MG63 (cell line): ENCODE measurements around the gene NUFIP2. TPM values are rescaled to one million over a fixed set of nuclear protein-coding genes. Genes with fewer than 3 reads are reported as not detected.
"Not testable (repeated sequence)": the region's sequence is repeated elsewhere in the genome, so short reads cannot be mapped to it uniquely, and the experiment has no call there.

Experiments
- DNase-seq: peaks from one replicate; pipeline ENCODE4 v3.0.0-alpha.2; 2020
- H3K27me3 ChIP-seq: fragments of 250-450 bp; sonication (Bioruptor Pico); 2 replicates; pipeline ENCODE4 v1.5.1; 2020; ENCODE audit warnings: mild to moderate bottlenecking, moderate library complexity
- H3K36me3 ChIP-seq: fragments of 250-450 bp; sonication (Bioruptor Pico); 2 replicates; pipeline ENCODE4 v1.5.1; 2020; ENCODE audit warnings: mild to moderate bottlenecking, moderate library complexity
- H3K4me3 ChIP-seq: fragments of 250-450 bp; sonication (Bioruptor Pico); 2 replicates; pipeline ENCODE4 v1.5.1; 2020; ENCODE audit warnings: mild to moderate bottlenecking, moderate library complexity
- H3K9me3 ChIP-seq: fragments of 250-450 bp; sonication (Bioruptor Pico); 2 replicates; pipeline ENCODE4 v1.5.1; 2020; ENCODE audit warnings: mild to moderate bottlenecking, moderate library complexity
- total RNA-seq: library from RNA; depleted of rRNA; stranded (reverse); fragments of >200 nt; shearing (Covaris generic); gene quantifications from 2 replicates; pipeline ENCODE4 v1.2.3, GENCODE V29; 2014; ENCODE audit warnings: low replicate concordance

NUFIP2 gene
- total RNA-seq, 1 experiment from 2014 or later: 21.9 TPM

DNA sequence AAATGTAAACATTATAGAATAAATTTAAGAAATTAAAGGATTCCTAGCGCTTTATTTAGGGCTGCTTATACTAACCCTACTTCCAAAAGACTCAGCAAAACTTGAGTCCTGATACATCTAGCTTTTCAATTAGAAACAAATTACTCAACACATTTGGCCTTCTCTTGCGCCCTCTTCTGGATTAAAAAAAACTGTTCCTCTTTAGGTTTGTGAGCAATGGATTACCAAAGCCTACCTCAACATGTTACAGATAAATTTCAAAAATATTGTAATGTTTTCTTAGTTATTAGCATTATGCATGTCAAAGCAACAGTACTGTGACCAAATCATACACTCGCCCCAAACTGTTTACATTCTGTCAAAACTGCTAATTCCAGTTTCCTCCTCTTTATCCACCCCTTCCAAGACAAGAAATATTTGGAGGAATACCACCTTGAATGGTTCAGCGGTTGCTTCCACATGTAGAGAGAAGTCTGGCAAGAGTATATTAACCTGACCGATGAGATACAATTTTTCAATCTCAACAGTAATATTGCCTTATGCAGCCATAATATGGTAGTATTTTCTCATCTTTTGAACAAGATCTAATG is 2.7 kb downstream of the NUFIP2 start:
- H3K9me3 ChIP-seq: no peaks in the 10 kb centered on the region
- H3K27me3 ChIP-seq: no peaks in the 10 kb centered on the region
- H3K36me3 ChIP-seq: peaks cover 63% of the 10 kb centered on the region
- DNase-seq: no peak
- peak overlapping the region; percentile 58 for H3K4me3 ChIP-seq

DNA sequence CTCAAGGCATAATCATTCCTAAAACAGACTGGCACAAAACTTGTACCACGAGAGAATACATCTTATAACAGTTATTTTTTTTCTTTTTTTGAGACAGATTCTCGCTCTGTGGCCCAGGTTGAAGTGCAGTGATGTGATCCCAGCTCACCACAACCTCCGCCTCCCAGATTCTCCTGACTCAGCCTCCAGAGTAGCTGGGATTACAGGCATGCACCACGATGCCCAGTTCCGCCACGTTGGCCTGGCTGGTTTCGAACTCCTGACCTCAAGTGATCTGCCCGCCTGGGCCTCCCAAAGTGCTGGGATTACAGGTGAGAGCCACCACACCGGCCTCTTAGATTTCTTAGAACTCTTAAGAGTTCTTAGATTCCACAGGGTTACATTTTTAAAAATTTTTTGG is 4.1 kb downstream of the NUFIP2 start:
- no peaks in the 10 kb centered on the region for H3K9me3 ChIP-seq
- no peak overlapping the region; the same call in 1 of the 2 replicates for H3K4me3 ChIP-seq
- DNase-seq: no peak
- no peaks in the 10 kb centered on the region for H3K27me3 ChIP-seq
- H3K36me3 ChIP-seq: peaks cover 77% of the 10 kb centered on the region

GRCh38 chr17:29283961-29284360 is 10.0 kb downstream of the NUFIP2 start:
- peaks cover 97% of the 10 kb centered on the region for H3K36me3 ChIP-seq
- no peak overlapping the region for H3K4me3 ChIP-seq
- H3K27me3 ChIP-seq: no peaks in the 10 kb centered on the region
- no peaks in the 10 kb centered on the region for H3K9me3 ChIP-seq
- no peak for DNase-seq

DNA sequence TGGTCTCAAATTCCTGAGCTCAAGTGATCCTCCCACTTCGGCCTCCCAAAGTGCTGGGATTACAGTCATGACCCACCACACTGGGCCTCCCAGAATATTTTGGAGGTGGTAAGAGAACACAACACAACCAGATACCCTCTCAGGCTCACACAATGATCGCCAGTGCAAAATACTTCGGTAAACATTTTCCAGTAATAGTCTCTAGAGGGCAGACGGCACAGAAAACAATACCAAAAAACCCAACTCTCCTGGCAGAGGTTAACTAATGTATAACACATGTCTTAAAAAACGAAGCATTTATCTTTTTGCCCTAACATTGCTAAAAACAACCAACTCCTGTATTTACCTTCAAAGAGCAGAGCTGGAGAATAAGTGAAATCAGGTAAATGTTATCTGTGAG is 10.5 kb downstream of the NUFIP2 start:
- Histone ChIP-seq H3K4me3 (no peak overlapping the region), H3K9me3 (no peaks in the 10 kb centered on the region), H3K27me3 (no peaks in the 10 kb centered on the region), H3K36me3 (peaks cover 97% of the 10 kb centered on the region)
- no peak for DNase-seq

- no peak for DNase-seq
- Histone ChIP-seq H3K36me3 (peaks cover 96% of the 10 kb centered on the region), H3K4me3 (no peak overlapping the region), H3K9me3 (no peaks in the 10 kb centered on the region), H3K27me3 (no peaks in the 10 kb centered on the region)
Measured at GRCh38 chr17:29279397-29280070, 14.4 kb downstream of the NUFIP2 start.

DNA sequence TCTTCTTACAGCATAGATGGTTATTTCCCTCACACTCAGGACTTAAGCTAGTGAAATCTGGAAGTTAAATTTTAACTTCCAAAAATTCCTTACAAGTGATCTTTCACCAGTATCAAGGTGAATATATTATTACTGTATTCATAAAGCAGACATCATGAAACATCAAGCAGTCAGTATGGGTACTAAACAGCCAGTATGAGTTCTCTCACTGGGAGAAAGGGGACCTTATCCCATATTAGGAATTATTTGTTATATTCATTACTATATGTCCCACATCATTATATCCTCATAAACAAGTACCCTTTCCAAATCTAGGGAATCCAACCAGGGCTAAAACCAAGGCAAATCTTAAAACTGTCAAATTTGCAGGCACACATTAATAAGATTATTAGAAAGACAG is 15.3 kb downstream of the NUFIP2 start:
- no peak for DNase-seq
- no peak overlapping the region for H3K4me3 ChIP-seq
- H3K9me3 ChIP-seq: no peaks in the 10 kb centered on the region
- H3K27me3 ChIP-seq: no peaks in the 10 kb centered on the region
- peaks cover 96% of the 10 kb centered on the region for H3K36me3 ChIP-seq

GRCh38 chr17:29273924-29274323 is 20.0 kb downstream of the NUFIP2 start:
- no peak for DNase-seq
- peaks cover 92% of the 10 kb centered on the region for H3K36me3 ChIP-seq
- no peak overlapping the region for H3K4me3 ChIP-seq
- H3K27me3 ChIP-seq: no peaks in the 10 kb centered on the region
- H3K9me3 ChIP-seq: no peaks in the 10 kb centered on the region

GRCh38 chr17:29271980-29272379 is 22.0 kb downstream of the NUFIP2 start:
- DNase-seq, H3K27me3 ChIP-seq, H3K4me3 ChIP-seq, H3K9me3 ChIP-seq: not testable (repeated sequence)
- H3K36me3 ChIP-seq: peaks cover 92% of the 10 kb centered on the region

GRCh38 chr17:29263916-29264315 is 30.0 kb downstream of the NUFIP2 start:
- H3K36me3 ChIP-seq: peaks cover 90% of the 10 kb centered on the region
- no peaks in the 10 kb centered on the region for H3K9me3 ChIP-seq
- H3K27me3 ChIP-seq: no peaks in the 10 kb centered on the region
- no peak overlapping the region for H3K4me3 ChIP-seq
- no peak for DNase-seq

- no peak for DNase-seq
- H3K27me3 ChIP-seq: no peaks in the 10 kb centered on the region
- H3K4me3 ChIP-seq: no peak overlapping the region
- no peaks in the 10 kb centered on the region for H3K9me3 ChIP-seq
- H3K36me3 ChIP-seq: peaks cover 79% of the 10 kb centered on the region
Measured at GRCh38 chr17:29257756-29258155, 36.2 kb downstream of the NUFIP2 start.

- H3K9me3 ChIP-seq: no peaks in the 10 kb centered on the region; the same call in 1 of the 2 replicates
- no peak overlapping the region for H3K4me3 ChIP-seq
- H3K36me3 ChIP-seq: peaks cover 72% of the 10 kb centered on the region
- DNase-seq: no peak
- no peaks in the 10 kb centered on the region for H3K27me3 ChIP-seq
Measured at GRCh38 chr17:29256735-29257466, 37.0 kb downstream of the NUFIP2 start.

GRCh38 chr17:29255926-29256522 is 37.9 kb downstream of the NUFIP2 start:
- DNase-seq: no peak
- Histone ChIP-seq H3K9me3 (no peaks in the 10 kb centered on the region; the same call in 1 of the 2 replicates), H3K36me3 (peaks cover 63% of the 10 kb centered on the region), H3K27me3 (no peaks in the 10 kb centered on the region), H3K4me3 (no peak overlapping the region)

GRCh38 chr17:29253037-29253436 is 40.9 kb downstream of the NUFIP2 start:
- Histone ChIP-seq H3K27me3 (no peaks in the 10 kb centered on the region), H3K4me3 (no peak overlapping the region), H3K9me3 (no peaks in the 10 kb centered on the region; the same call in 1 of the 2 replicates), H3K36me3 (peaks cover 35% of the 10 kb centered on the region)
- no peak for DNase-seq

GRCh38 chr17:29252101-29252791 is 41.7 kb downstream of the NUFIP2 start:
- no peak overlapping the region for H3K4me3 ChIP-seq
- peaks cover 27% of the 10 kb centered on the region for H3K36me3 ChIP-seq
- no peaks in the 10 kb centered on the region; the same call in 1 of the 2 replicates for H3K9me3 ChIP-seq
- no peak for DNase-seq
- no peaks in the 10 kb centered on the region for H3K27me3 ChIP-seq

- Histone ChIP-seq H3K9me3 (no peaks in the 10 kb centered on the region; the same call in 1 of the 2 replicates), H3K36me3 (peaks cover 16% of the 10 kb centered on the region), H3K27me3 (no peaks in the 10 kb centered on the region), H3K4me3 (no peak overlapping the region)
- DNase-seq: no peak
Measured at GRCh38 chr17:29251184-29251583, 42.8 kb downstream of the NUFIP2 start.

- H3K9me3 ChIP-seq: no peaks in the 10 kb centered on the region; the same call in 1 of the 2 replicates
- no peak overlapping the region for H3K4me3 ChIP-seq
- peaks cover 11% of the 10 kb centered on the region for H3K36me3 ChIP-seq
- H3K27me3 ChIP-seq: no peaks in the 10 kb centered on the region
- DNase-seq: no peak
Measured at GRCh38 chr17:29250666-29251065, 43.3 kb downstream of the NUFIP2 start.
